Brain pericyte (primary cell): ENCODE data around the gene NCAM1.

Source experiments
- DNase-seq: peaks from one replicate; pipeline ENCODE4 v3.0.0-alpha.2; 2012; ENCODE audit warnings: low read depth, low spot score

Gene NCAM1

DNA sequence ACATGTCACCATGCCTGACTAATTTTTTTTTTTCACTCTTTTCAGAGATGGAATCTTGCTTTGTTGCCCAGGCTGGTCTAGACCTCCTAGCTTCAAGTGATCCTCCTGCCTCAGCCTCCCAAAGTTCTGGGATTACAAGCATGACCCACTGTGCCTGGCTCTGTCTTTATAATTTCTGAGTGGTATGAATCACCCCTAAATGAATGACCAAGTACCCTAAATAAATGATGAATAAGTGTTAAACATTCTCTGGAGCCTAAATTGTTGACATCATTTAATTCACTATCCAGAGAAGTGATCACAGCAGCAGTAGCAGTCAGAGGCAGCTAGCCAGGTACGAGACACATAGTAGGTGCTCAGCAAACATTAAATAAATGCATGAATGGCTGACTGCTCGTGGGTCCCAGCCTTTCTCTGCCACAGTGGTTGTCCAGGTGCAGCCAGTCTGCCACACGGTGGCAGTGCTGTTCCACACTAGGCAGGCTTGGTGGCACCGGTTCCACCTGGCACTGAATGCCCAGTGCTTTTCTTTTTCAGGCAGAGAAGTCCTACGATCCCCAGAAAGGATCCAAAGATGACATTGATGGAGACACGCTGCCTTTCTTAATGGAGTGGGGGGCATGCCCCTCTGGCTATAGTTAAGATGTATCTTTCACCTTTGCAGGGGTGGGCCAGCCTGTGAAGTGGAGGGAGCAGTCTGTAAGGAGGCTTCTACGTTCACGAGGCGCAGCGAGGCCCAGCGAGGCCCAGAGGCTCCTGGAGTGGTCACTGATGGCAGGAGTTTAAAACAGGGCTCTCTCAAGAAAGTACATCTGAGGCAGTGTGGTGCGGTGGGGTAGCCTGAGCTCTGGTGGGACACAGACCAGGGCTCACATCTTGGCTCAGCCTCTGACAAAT lies 344.5 kb downstream of the NCAM1 start:
- no peak for DNase-seq

- no peak for DNase-seq
Measured at GRCh38 chr11:113308601-113309000, 347.4 kb downstream of the NCAM1 start.

- no peak for DNase-seq
Measured at GRCh38 chr11:113311536-113311935, 350.3 kb downstream of the NCAM1 start.

DNA sequence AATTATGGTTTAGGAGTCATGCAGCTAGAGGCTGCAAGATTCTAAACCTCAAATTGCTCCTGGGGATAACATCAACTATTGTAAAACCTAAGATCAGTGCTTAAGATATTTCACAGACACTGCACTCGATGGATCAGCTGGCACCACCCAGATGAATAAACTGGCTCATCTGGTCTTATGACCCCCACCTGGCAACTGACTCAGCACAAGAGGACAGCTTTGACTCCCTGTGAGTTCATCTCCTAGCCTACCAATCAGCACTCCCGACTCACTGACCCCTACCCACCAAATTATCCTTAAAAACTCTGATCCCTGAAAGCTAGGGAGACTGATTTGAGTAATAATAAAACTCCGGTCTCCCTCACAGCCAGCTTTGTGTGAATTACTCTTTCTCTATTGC lies 352.4 kb downstream of the NCAM1 start:
- DNase-seq, result no peak

DNA sequence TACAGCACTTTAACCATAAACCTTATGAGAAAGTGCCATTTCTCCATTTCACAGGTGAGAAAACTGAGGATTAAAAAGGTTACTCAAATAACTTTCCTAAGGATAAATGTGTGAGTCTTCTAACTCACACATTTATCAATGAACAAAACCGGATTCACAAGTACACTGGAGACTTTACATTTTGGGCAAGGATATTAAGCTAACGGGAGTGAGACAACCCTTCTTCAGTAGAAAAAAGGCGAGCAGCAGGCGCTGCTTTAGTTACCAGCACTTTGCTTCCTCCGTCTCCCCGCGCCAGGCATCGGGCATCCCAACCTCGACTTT lies 352.8 kb downstream of the NCAM1 start:
- DNase-seq, result no peak

DNA sequence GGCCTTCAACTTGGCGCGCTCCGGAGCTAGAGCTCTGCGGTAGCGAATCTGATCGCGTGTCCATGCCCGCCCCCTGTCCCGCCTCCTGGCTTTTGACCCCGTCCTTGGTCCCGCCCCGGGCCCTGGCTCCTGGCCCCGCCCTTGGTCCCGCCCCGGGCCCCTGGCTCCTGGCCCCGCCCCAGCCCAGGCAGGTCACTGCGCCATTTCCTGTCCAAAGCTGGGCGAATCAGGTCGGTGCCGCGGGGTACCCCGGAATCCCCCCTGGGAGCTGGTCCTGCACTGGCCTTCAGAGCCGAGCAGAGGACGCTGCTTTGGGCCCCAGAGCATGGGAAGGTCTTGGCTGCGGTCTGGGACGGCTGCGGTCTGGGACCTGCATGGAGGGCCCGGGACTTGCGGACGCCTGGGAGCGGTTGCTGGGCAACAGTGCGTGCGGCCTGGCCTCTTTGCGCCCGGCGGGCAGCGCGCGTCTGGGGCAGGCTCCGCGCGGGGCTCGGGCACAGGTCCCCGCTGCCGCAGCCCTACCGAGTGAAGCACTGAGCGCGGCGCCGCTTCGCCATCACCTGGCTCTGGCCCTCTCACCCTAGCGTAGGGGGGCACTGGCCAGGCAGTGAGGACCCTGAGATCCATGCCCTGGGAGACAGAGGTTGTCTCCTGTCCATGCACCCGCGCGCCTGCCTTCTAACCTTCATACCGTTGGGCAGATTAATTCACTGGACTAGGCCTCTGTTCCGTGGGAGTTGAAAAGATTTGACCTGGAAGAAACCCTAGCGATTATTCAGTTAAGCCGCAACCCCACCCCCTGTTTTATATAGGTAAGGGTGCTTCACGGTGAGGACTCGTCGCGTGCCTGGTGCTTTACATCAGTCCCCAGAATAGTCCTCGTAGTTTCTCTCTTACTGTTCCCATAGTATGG lies 353.4 kb downstream of the NCAM1 start, which contains the start of gene TTC12:
Gene TTC12, plus strand, starts transcription at position 195 of the 913 bp plus-strand sequence. CDS start 1,675 bp downstream, outside the sequence.
- DNase-seq, result peak; percentile 72

DNA sequence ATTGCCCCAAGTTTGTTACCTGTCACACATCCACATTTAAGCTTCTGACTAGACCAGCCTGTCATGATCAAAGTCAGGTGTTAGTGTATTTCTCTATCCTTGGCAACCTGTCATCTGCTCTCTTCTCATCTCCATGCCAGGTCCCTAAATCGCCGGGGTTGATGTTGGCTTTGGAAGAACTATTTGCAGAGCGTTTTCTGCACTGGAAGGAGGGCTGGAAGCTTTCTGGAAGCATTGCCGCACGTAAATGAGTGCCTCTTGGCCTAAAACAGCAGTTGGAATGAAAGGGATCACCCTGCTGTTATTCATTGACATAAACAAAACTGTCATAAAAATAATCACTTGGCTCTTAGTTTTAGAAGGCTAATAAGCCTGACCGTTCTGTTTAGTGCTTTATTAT lies 354.6 kb downstream of the NCAM1 start:
- no peak for DNase-seq

- DNase-seq, result no peak
Measured at GRCh38 chr11:113316256-113316655, 355.0 kb downstream of the NCAM1 start.

- no peak for DNase-seq
Measured at GRCh38 chr11:113317339-113317738, 356.1 kb downstream of the NCAM1 start.

GRCh38 chr11:113319085-113319484 lies 357.9 kb downstream of the NCAM1 start:
- DNase-seq, result no peak

DNA sequence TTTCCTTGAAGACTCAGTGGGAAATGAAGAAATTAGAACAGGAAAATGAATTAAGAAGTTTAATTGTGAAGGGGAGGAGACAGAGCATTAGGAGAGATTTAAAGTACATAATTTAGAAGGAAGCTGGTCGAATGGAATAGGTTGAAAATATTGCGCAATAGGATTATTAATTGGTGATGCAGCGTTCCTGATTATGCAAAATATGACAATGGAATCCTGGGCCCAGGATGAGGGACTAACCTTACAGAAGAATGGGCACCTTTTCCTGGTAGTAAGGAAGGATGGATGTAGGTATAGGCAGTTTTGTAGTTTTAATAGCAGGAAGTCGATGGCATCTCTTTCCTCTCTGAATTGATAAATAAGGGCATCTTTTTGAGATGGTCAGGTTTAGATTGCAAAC lies 360.9 kb downstream of the NCAM1 start:
- no peak for DNase-seq

DNA sequence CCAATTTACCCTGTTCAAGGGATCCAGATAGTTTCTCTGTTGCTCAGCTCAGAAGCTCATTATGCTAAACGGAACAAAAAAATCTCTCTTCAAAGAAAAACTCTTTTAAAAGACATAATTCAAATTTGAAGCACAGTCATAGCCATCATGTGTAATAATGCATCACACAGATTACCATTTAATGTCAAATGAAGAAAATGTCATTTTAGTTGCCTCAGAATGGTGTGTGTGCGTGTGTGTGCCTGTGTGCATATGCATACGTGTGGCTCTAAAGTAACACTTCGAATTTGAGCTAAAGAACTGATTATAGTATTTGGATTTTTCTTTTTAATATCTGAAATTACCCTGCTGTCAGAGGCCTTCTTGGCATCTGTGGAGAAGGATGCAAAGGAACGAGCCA lies 363.0 kb downstream of the NCAM1 start:
- no peak for DNase-seq
